PC-3 (cell line): ENCODE results near the gene IL32. TPM values are rescaled to one million over a fixed set of nuclear protein-coding genes. Genes with fewer than 3 reads are reported as not detected.

Experiments used
- ATAC-seq: fragments of 200-7000 bp; cut with Tn5 transposase; 2 replicates; pipeline ENCODE4 v1.9.1; 2020; ENCODE audit warnings: mild to moderate bottlenecking, moderate library complexity
- BruUV-seq: library from RNA; stranded (reverse); fragments of 400-500 nt; replicated peaks from 2 replicates; lab custom pipeline; 2021; lab: Mats Ljungman, UMichigan
- CTCF ChIA-PET: fragments of 300-600 bp; sonication (Branson Sonifier 250); formaldehyde crosslinking; loops from one replicate; lab custom pipeline; 2022; ENCODE audit warnings: antibody characterized with exemption; lab: Charles Lee
- POLR2A ChIA-PET: fragments of 300-600 bp; sonication (Branson Sonifier 250); formaldehyde crosslinking; loops from one replicate; lab custom pipeline; 2022; ENCODE audit warnings: antibody characterized with exemption; ENCODE audit not compliant: unreplicated experiment; lab: Charles Lee
- DNase-seq: peaks from one replicate; pipeline ENCODE4 v3.0.0-alpha.2; 2015
- H2AFZ ChIP-seq: fragments of 300-600 bp; sonication (generic); 2 replicates; pipeline ENCODE4 v1.6.0; 2016; ENCODE audit warnings: antibody characterized with exemption, low read length
- H3F3A ChIP-seq: fragments of 300-600 bp; sonication (generic); one replicate; pipeline ENCODE4 v1.6.0; 2017; ENCODE audit warnings: antibody characterized with exemption, low read length, control low read depth, mild to moderate bottlenecking; ENCODE audit not compliant: unreplicated experiment
- H3K27ac ChIP-seq: fragments of 300-600 bp; sonication (generic); 2 replicates; pipeline ENCODE4 v1.5.1; 2016; ENCODE audit warnings: mild to moderate bottlenecking, low read length
- H3K27me3 ChIP-seq: fragments of 300-600 bp; sonication (generic); 2 replicates; pipeline ENCODE4 v1.6.1; 2016; ENCODE audit warnings: low read length, mixed read lengths
- H3K36me3 ChIP-seq: fragments of 300-600 bp; sonication (generic); 2 replicates; pipeline ENCODE4 v1.6.1; 2016; ENCODE audit warnings: low read depth, mixed run types, low read length, mixed read lengths
- H3K4me1 ChIP-seq: fragments of 300-600 bp; sonication (generic); 2 replicates; pipeline ENCODE4 v1.5.1; 2016; ENCODE audit warnings: low read length; ENCODE audit not compliant: insufficient read depth
- H3K4me2 ChIP-seq: fragments of 300-600 bp; sonication (generic); 2 replicates; pipeline ENCODE4 v1.6.0; 2016; ENCODE audit warnings: low read length
- H3K4me3 ChIP-seq: fragments of 300-600 bp; sonication (generic); 2 replicates; pipeline ENCODE4 v1.5.1; 2016; ENCODE audit warnings: mild to moderate bottlenecking, low read length, mixed read lengths
- H3K79me2 ChIP-seq: fragments of 300-600 bp; sonication (generic); 2 replicates; pipeline ENCODE4 v1.6.1; 2017; ENCODE audit warnings: low read length, mixed read lengths
- H3K9ac ChIP-seq: fragments of 300-600 bp; sonication (generic); 2 replicates; pipeline ENCODE4 v1.6.0; 2016; ENCODE audit warnings: mild to moderate bottlenecking, low read length
- H3K9me2 ChIP-seq: fragments of 300-600 bp; sonication (generic); replicated peaks from 2 replicates; pipeline ENCODE4 v1.6.1; 2016; ENCODE audit warnings: mixed run types, low read length, mixed read lengths
- H3K9me3 ChIP-seq: fragments of 300-600 bp; sonication (generic); 2 replicates; pipeline ENCODE4 v1.6.1; 2016; ENCODE audit warnings: low read length, mixed read lengths
- H4K20me1 ChIP-seq: fragments of 300-600 bp; sonication (generic); 2 replicates; pipeline ENCODE4 v1.6.1; 2016; ENCODE audit warnings: low read length, mixed read lengths
- CTCF ChIP-seq: fragments of 300-600 bp; sonication (generic); conservative IDR thresholded peaks from 2 replicates; pipeline ENCODE4 v1.5.1; 2017; ENCODE audit warnings: antibody characterized with exemption, low read depth, mild to moderate bottlenecking, low read length
- EZH2 ChIP-seq: fragments of 300-600 bp; sonication (generic); IDR thresholded peaks from one replicate; pipeline ENCODE4 v1.6.1; 2017; ENCODE audit warnings: antibody characterized with exemption, mild to moderate bottlenecking, low read length; ENCODE audit not compliant: unreplicated experiment
- EZH2phosphoT487 ChIP-seq: fragments of 300-600 bp; sonication (generic); IDR thresholded peaks from 2 replicates; pipeline ENCODE4 v1.6.1; 2018; ENCODE audit warnings: mild to moderate bottlenecking, antibody characterized with exemption, low read length, borderline replicate concordance
- intact Hi-C: fragments of 100-400 bp; cut with micrococcal nuclease; formaldehyde crosslinking; loops from 2 replicates; pipeline ENCODE4 v1.9.0; 2023
- total RNA-seq: library from RNA; depleted of rRNA; stranded (reverse); fragments of >200 nt; gene quantifications from 2 replicates; pipeline ENCODE4 v1.2.3, GENCODE V29; 2014

Gene IL32
- total RNA-seq, 1 experiment from 2014 or later, result 8.8 TPM

DNA sequence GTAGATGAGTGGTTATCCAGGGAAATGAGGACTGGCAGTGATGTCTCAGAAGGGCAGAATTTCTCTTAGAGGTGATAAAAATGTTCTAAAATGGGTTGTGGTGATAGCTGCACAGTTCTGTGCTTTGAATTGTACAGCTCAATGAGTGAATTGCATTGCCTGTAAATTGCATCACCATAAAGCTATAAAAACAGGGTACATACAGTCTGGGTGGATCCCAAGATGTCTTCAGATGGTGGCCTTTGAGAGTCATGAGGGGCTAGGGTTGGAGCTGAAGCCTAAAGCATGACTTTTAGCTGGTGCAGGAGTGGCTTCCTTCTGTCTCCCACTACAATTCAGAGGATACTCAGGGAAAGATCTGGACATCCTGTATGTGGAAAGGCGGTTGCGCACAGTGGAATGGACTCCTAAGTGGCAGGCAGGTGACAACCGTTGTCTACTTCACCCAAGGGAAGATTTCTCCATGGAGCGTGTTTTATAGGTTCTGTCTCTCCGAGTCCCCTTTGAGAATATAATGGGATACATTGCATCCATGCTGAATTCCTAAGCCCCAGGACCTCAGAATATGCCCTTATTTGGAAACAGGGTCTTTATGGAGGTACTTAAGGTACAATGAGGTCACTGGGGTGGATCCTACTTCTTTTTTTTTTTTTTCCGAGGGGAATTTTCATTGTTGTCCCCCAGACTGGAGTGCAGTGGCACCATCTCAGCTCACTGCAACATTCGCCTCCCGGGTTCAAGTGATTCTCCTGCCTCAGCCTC is 1.6 kb upstream of the IL32 start:
- DNase-seq, result no peak
- Histone ChIP-seq H3K27ac (no peak overlapping the region), H4K20me1 (no peaks in the 10 kb centered on the region), H3K4me3 (no peak overlapping the region), H3K27me3 (no peaks in the 10 kb centered on the region), H3K4me1 (peaks cover 11% of the 10 kb centered on the region), H3K9me2 (no peaks in the 10 kb centered on the region), H3K36me3 (no peaks in the 10 kb centered on the region), H3K4me2 (no peak overlapping the region), H3K9ac (no peak overlapping the region), H3K79me2 (no peaks in the 10 kb centered on the region), H3K9me3 (no peaks in the 10 kb centered on the region), H3F3A (no peaks in the 10 kb centered on the region), H2AFZ (no peak overlapping the region)
- TF ChIP-seq CTCF (no peak), EZH2phosphoT487 (no peak), EZH2 (no peak)
- ChIA-PET CTCF (interaction anchor here (0.7 kb wide), 1 partner anchor 297 kb away, joined by 3 read pairs; no protein-coding TSS in a partner anchor), POLR2A (no interaction called here)
- intact Hi-C loops, result no loop called here
- ATAC-seq, result no peak
- no TSS peak for BruUV-seq

DNA sequence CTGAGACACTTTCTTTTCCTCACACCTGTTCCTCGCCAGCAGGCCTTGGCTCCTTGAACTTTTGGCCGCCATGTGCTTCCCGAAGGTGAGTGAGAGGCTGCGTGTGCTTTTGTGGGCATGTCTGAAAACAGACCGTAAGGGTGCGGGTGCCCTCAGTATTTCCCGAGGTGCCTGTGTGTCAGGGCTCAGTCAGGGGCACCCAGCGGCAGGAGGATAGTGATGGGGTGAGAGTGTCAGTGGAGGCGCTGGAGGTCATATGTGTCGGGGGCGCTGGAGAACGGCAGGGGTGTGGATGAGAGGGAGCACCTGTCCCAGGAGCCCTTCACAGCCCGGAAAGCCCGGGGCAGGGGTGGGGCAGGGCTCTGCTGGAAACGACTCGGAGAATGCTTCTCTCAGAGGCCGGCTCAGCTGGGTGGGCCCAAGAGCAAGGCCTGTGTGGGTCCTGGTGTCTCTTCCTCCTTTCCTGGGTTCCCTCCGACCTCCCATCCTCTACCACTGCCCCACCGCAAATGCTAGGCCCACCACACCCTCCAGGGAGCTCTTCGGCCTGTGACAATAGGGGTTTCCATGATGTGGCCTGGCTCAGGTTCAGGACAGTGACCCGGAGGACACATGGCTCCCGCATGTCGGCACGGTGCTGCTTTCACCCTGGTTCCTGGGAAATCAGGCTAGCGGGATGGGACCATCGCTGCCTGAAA is 451 bp downstream of the IL32 start:
- no peaks in the 10 kb centered on the region for H3K9me3 ChIP-seq
- TF ChIP-seq CTCF (no peak), EZH2phosphoT487 (no peak), EZH2 (no peak)
- CTCF ChIA-PET, result no interaction called here
- peak overlapping the region; percentile 15; the same call in 1 of the 2 replicates for H3K9ac ChIP-seq
- H3K36me3 ChIP-seq, result no peaks in the 10 kb centered on the region
- intact Hi-C loops, result no loop called here
- H4K20me1 ChIP-seq, result no peaks in the 10 kb centered on the region
- no TSS peak for BruUV-seq
- H3K27me3 ChIP-seq, result no peaks in the 10 kb centered on the region
- no peaks in the 10 kb centered on the region for H3F3A ChIP-seq
- no peak overlapping the region for H3K4me3 ChIP-seq
- H2AFZ ChIP-seq, result peak overlapping the region; percentile 69; the same call in 1 of the 2 replicates
- no peak for ATAC-seq
- no peak for DNase-seq
- H3K9me2 ChIP-seq, result no peaks in the 10 kb centered on the region
- peak overlapping the region; percentile 8; the same call in 1 of the 2 replicates for H3K27ac ChIP-seq
- peak overlapping the region; percentile 46; the same call in 1 of the 2 replicates for H3K4me2 ChIP-seq
- POLR2A ChIA-PET, result no interaction called here
- peaks cover 11% of the 10 kb centered on the region for H3K4me1 ChIP-seq
- H3K79me2 ChIP-seq, result no peaks in the 10 kb centered on the region

DNA sequence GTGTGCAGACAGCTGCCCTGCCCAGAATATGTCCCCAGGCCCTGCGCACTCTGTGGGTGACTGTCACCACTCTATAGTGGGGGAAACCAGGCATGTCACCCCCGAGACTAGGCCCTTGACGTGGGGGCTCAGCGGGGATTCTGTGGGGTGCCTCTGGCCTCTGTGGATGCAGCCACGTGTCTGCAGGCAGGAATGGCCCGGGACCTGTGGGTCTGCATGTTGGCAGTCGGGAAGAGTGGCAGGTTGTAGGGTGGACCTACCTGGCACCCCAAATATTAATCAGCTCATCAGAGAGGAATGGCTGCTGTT is 954 bp downstream of the IL32 start:
- Histone ChIP-seq H3K9me2 (no peaks in the 10 kb centered on the region), H3F3A (no peaks in the 10 kb centered on the region), H2AFZ (no peak overlapping the region), H3K79me2 (no peaks in the 10 kb centered on the region), H3K36me3 (no peaks in the 10 kb centered on the region), H4K20me1 (no peaks in the 10 kb centered on the region), H3K4me2 (no peak overlapping the region), H3K9me3 (no peaks in the 10 kb centered on the region), H3K27me3 (no peaks in the 10 kb centered on the region), H3K4me3 (no peak overlapping the region), H3K27ac (no peak overlapping the region), H3K4me1 (peaks cover 11% of the 10 kb centered on the region), H3K9ac (no peak overlapping the region)
- intact Hi-C loops, result no loop called here
- TF ChIP-seq EZH2phosphoT487, result no peak
- TF ChIP-seq EZH2, result no peak
- TF ChIP-seq CTCF, result no peak
- ChIA-PET CTCF (no interaction called here), POLR2A (no interaction called here)
- DNase-seq, result no peak
- BruUV-seq, result no TSS peak
- ATAC-seq, result no peak
